ENCODE data around the gene AREG. TPM values are rescaled to one million over a fixed set of nuclear protein-coding genes. Genes with fewer than 3 reads are reported as not detected.

Gene AREG
- total and polyA plus RNA-seq, 2 experiments from 2014 or later: 0.45 TPM; not detected in 1

- Mint-ChIP-seq H3K4me3 (no peak overlapping the region), H3K36me3 (ENCODE audit: low read depth) (no peaks in the 10 kb centered on the region), H3K27me3 (ENCODE audit: insufficient read depth, low read depth, poor library complexity) (peaks cover 17% of the 10 kb centered on the region)
Observed at GRCh38 chr4:74446896-74447295, 2.0 kb downstream of the AREG start.

GRCh38 chr4:74447636-74448233 is 2.8 kb downstream of the AREG start:
- Histone ChIP-seq H3K4me1 (ENCODE audit: insufficient read depth) (peaks cover 15% of the 10 kb centered on the region), H3K27me3 (ENCODE audit: insufficient read depth) (peaks cover 27% of the 10 kb centered on the region), H3K27ac (ENCODE audit: low read depth) (no peak overlapping the region), H4K20me1 (replicated peaks; ENCODE audit: insufficient read depth) (no peaks in the 10 kb centered on the region), H3K36me3 (ENCODE audit: insufficient read depth) (no peaks in the 10 kb centered on the region), H2AFZ (no peak overlapping the region), H3K4me3 (no peak overlapping the region), H3F3A (replicated peaks; ENCODE audit: low read depth) (peaks cover 5% of the 10 kb centered on the region; the same call in 1 of the 2 replicates), H3K79me2 (replicated peaks; ENCODE audit: insufficient read depth) (no peaks in the 10 kb centered on the region), H3K4me2 (no peak overlapping the region), H3K9me2 (ENCODE audit: insufficient read depth) (no peaks in the 10 kb centered on the region)
- no peaks in the 10 kb centered on the region for H3K36me3 Mint-ChIP-seq (ENCODE audit: low read depth)
- no peak for ATAC-seq
- H3K4me1 Mint-ChIP-seq: peaks cover 17% of the 10 kb centered on the region
- no peak overlapping the region for H3K27ac Mint-ChIP-seq
- no peak for DNase-seq (ENCODE audit: low spot score)
- H3K27me3 Mint-ChIP-seq (ENCODE audit: insufficient read depth, low read depth, poor library complexity): peaks cover 17% of the 10 kb centered on the region
- no peaks in the 10 kb centered on the region for H3K9me3 Mint-ChIP-seq
- no peak overlapping the region for H3K4me3 Mint-ChIP-seq
- TF ChIP-seq REST (IDR thresholded peaks at IDR 0.05; ENCODE audit: unreplicated experiment): no peak
- no peak for TF ChIP-seq ZNF114 (CRISPR knock-in tag; IDR thresholded peaks at IDR 0.05)
- no peak for TF ChIP-seq EZH2phosphoT487 (IDR thresholded peaks at IDR 0.05; ENCODE audit: unreplicated experiment)
- no peak for TF ChIP-seq NANOG (IDR thresholded peaks at IDR 0.05; ENCODE audit: borderline replicate concordance)
- TF ChIP-seq POLR2AphosphoS5 (IDR thresholded peaks at IDR 0.05; ENCODE audit: low read depth): no peak

More at GRCh38 chr4:74446896-74447295, 2.0 kb downstream of the AREG start:
- no peak overlapping the region for H3K27ac ChIP-seq (ENCODE audit: low read depth)
- H3K27me3 ChIP-seq (ENCODE audit: insufficient read depth): peaks cover 27% of the 10 kb centered on the region
- ATAC-seq (no peak), DNase-seq (ENCODE audit: low spot score) (no peak)
- H2AFZ ChIP-seq: no peak overlapping the region
- no peak overlapping the region for H3K4me2 ChIP-seq
- peaks cover 5% of the 10 kb centered on the region; the same call in 1 of the 2 replicates for H3F3A ChIP-seq (replicated peaks; ENCODE audit: low read depth)
- no peaks in the 10 kb centered on the region for H3K79me2 ChIP-seq (replicated peaks; ENCODE audit: insufficient read depth)
- no peak overlapping the region for H3K4me3 ChIP-seq
- no peaks in the 10 kb centered on the region for H3K9me2 ChIP-seq (ENCODE audit: insufficient read depth)
- H3K4me1 Mint-ChIP-seq: peaks cover 17% of the 10 kb centered on the region
- TF ChIP-seq REST (IDR thresholded peaks at IDR 0.05; ENCODE audit: unreplicated experiment) (no peak), NANOG (IDR thresholded peaks at IDR 0.05; ENCODE audit: borderline replicate concordance) (no peak), CREB1 (CRISPR knock-in tag; IDR thresholded peaks at IDR 0.05; ENCODE audit: low read depth) (no peak), EZH2phosphoT487 (IDR thresholded peaks at IDR 0.05; ENCODE audit: unreplicated experiment) (no peak), JUNB (IDR thresholded peaks at IDR 0.05; ENCODE audit: unreplicated experiment) (no peak)
- no peaks in the 10 kb centered on the region for H3K9me3 Mint-ChIP-seq
- H3K4me1 ChIP-seq (ENCODE audit: insufficient read depth): peaks cover 15% of the 10 kb centered on the region
- H3K36me3 ChIP-seq (ENCODE audit: insufficient read depth): no peaks in the 10 kb centered on the region
- no peaks in the 10 kb centered on the region for H4K20me1 ChIP-seq (replicated peaks; ENCODE audit: insufficient read depth)
- no peak overlapping the region for H3K27ac Mint-ChIP-seq
